HepG2 (cell line): ENCODE results near the gene AHCTF1. TPM values are rescaled to one million over a fixed set of nuclear protein-coding genes. Genes with fewer than 3 reads are reported as not detected.

Experiments used
- CENPBD1 ChIP-seq: sonication (generic); formaldehyde crosslinking; IDR thresholded peaks from 2 replicates; pipeline ENCODE4 v1.8.0; 2022; ENCODE audit warnings: missing genetic modification reagents, low read depth, mild to moderate bottlenecking, borderline replicate concordance
- EP300 ChIP-seq, 3 experiments: sonication (generic) in 1 of 3; formaldehyde crosslinking in 1 of 3; IDR thresholded peaks; 2 replicates each; pipeline versions ENCODE4 v1.5.1 to v1.6.1; 2011 to 2020; ENCODE audit warnings: low read depth in 2 of 3, low read length in 2 of 3, borderline replicate concordance in 1 of 3, improper control_type of control experiment in 1 of 3, mild to moderate bottlenecking in 1 of 3, missing genetic modification reagents in 1 of 3, moderate library complexity in 1 of 3
- IRX3 ChIP-seq: sonication (generic); formaldehyde crosslinking; IDR thresholded peaks from 2 replicates; pipeline ENCODE4 v1.8.1; 2023; ENCODE audit warnings: mild to moderate bottlenecking, low read depth, missing genetic modification reagents, borderline replicate concordance
- KDM5B ChIP-seq: sonication (generic); formaldehyde crosslinking; IDR thresholded peaks from 2 replicates; pipeline ENCODE4 v1.4.0; 2020; ENCODE audit warnings: missing genetic modification reagents, mild to moderate bottlenecking, borderline replicate concordance
- MAFK ChIP-seq, 2 experiments: IDR thresholded peaks in 1 of 2; conservative IDR thresholded peaks in 1 of 2; 2 replicates each; pipeline ENCODE4 v1.6.1; 2011; ENCODE audit warnings: improper control_type of control experiment in 2 of 2, low read length in 2 of 2
- RARA ChIP-seq: IDR thresholded peaks from 2 replicates; pipeline ENCODE4 v1.6.1; 2016; ENCODE audit warnings: missing genetic modification reagents, missing compliant biosample characterization
- RXRB ChIP-seq: IDR thresholded peaks from 2 replicates; pipeline ENCODE4 v1.6.1; 2016; ENCODE audit warnings: borderline replicate concordance, missing genetic modification reagents, missing compliant biosample characterization
- TBL1XR1 ChIP-seq: fragments of 150-350 bp; IDR thresholded peaks from 2 replicates; pipeline ENCODE4 v1.6.1; 2014; ENCODE audit warnings: borderline replicate concordance, low read length; ENCODE audit not compliant: partially characterized antibody
- TEAD3 ChIP-seq: optimal IDR thresholded peaks from 2 replicates; pipeline ENCODE3; 2016; ENCODE audit warnings: borderline replicate concordance
- YEATS2 ChIP-seq: sonication (generic); formaldehyde crosslinking; IDR thresholded peaks from 2 replicates; pipeline ENCODE4 v1.4.0; 2020; ENCODE audit warnings: missing genetic modification reagents, borderline replicate concordance
- ZBED4 ChIP-seq: sonication (generic); formaldehyde crosslinking; IDR thresholded peaks from 2 replicates; pipeline ENCODE4 v1.4.0; 2020; ENCODE audit warnings: missing genetic modification reagents, borderline replicate concordance
- ZEB1 ChIP-seq: IDR thresholded peaks from 2 replicates; pipeline ENCODE4 v1.6.1; 2012; ENCODE audit warnings: mild to moderate bottlenecking, low read depth, inconsistent platforms; ENCODE audit not compliant: insufficient replicate concordance
- ZNF20 ChIP-seq: sonication (generic); formaldehyde crosslinking; IDR thresholded peaks from 2 replicates; pipeline ENCODE4 v1.4.0; 2020; ENCODE audit warnings: mild to moderate bottlenecking, moderate library complexity, missing genetic modification reagents
- ZNF614 ChIP-seq: IDR thresholded peaks from 2 replicates; pipeline ENCODE4 v1.6.1; 2018; ENCODE audit warnings: missing biosample characterization, missing genetic modification reagents, inconsistent platforms, borderline replicate concordance
- ZNF792 ChIP-seq: IDR thresholded peaks from 2 replicates; pipeline ENCODE4 v1.6.1; 2016
- polyA plus RNA-seq, 8 experiments: library from polyadenylated mRNA; depleted of rRNA in 3 of 8; stranded (reverse) in 7 of 8; unstranded in 1 of 8; fragments of >200 nt; fragmentation: Illumina TruSeq in 4 of 8; extraction: Trizol in 4 of 8; gene quantifications; 2 replicates each; pipeline versions ENCODE4 v1.2.1 to v1.2.3, GENCODE V29; 2011 to 2016; ENCODE audit warnings: low read depth in 4 of 8, missing spikeins in 1 of 8, mixed read lengths in 1 of 8; ENCODE audit not compliant: insufficient read depth in 1 of 8
- total RNA-seq, 5 experiments: library from RNA; depleted of rRNA; stranded (reverse); fragments of >200 nt; fragmentation: Illumina TruSeq; extraction: Trizol; gene quantifications; 2 replicates each; pipeline ENCODE4 v1.2.3, GENCODE V29; 2016; ENCODE audit warnings: low read depth in 1 of 5
- TF ChIP-seq, protein P1 (sequence below): sonication (generic); formaldehyde crosslinking; IDR thresholded peaks from 2 replicates; pipeline ENCODE4 v1.5.1; 2020; ENCODE audit warnings: mild to moderate bottlenecking, missing genetic modification reagents, borderline replicate concordance
- TF ChIP-seq, protein P2 (sequence below): IDR thresholded peaks from 2 replicates; pipeline ENCODE4 v1.6.1; 2016; ENCODE audit warnings: missing compliant biosample characterization, missing genetic modification reagents, borderline replicate concordance

Gene AHCTF1
- total and polyA plus RNA-seq, 2 of the 13 experiments (the other 11 are each of a cell fraction or from before 2014, with no cell fraction given): 16.6 to 45.9 TPM

GRCh38 chr1:246947255-246947654 lies 15.5 kb upstream of the AHCTF1 start (continued):
- TF ChIP-seq TBL1XR1 (no peak), KDM5B (CRISPR knock-in tag) (no peak), ZNF792 (CRISPR knock-in tag) (0 out of 2 replicates have a peak, but pooled peaks have one; percentile 35), RARA (peak; percentile 44), RXRB (CRISPR knock-in tag) (peak; percentile 69; the same call in 1 of the 2 replicates), MAFK (conservative IDR thresholded peaks at IDR 0.05 in 1 of 2, IDR thresholded peaks at IDR 0.05 in 1 of 2; ENCODE audit: low read length in 2 of 2) (peak; percentile 93 to 98), IRX3 (CRISPR knock-in tag) (no peak), ZEB1 (no peak), TEAD3 (CRISPR knock-in tag) (peak; percentile 62), ZNF20 (no peak), CENPBD1 (CRISPR knock-in tag) (no peak), EP300 (IDR thresholded peaks at IDR 0.05; ENCODE audit: low read depth in 2 of 2, low read length in 2 of 2) (0 out of 4 replicates have a peak, but pooled peaks of 1 of the 2 experiments have one; percentile 13), EP300 (CRISPR knock-in tag; IDR thresholded peaks at IDR 0.05; ENCODE audit: borderline replicate concordance) (no peak), YEATS2 (CRISPR knock-in tag) (peak; percentile 35; the same call in 1 of the 2 replicates), ZNF614 (CRISPR knock-in tag) (peak; percentile 82; the same call in 1 of the 2 replicates), ZBED4 (CRISPR knock-in tag) (no peak)
- TF ChIP-seq, protein P1, sequence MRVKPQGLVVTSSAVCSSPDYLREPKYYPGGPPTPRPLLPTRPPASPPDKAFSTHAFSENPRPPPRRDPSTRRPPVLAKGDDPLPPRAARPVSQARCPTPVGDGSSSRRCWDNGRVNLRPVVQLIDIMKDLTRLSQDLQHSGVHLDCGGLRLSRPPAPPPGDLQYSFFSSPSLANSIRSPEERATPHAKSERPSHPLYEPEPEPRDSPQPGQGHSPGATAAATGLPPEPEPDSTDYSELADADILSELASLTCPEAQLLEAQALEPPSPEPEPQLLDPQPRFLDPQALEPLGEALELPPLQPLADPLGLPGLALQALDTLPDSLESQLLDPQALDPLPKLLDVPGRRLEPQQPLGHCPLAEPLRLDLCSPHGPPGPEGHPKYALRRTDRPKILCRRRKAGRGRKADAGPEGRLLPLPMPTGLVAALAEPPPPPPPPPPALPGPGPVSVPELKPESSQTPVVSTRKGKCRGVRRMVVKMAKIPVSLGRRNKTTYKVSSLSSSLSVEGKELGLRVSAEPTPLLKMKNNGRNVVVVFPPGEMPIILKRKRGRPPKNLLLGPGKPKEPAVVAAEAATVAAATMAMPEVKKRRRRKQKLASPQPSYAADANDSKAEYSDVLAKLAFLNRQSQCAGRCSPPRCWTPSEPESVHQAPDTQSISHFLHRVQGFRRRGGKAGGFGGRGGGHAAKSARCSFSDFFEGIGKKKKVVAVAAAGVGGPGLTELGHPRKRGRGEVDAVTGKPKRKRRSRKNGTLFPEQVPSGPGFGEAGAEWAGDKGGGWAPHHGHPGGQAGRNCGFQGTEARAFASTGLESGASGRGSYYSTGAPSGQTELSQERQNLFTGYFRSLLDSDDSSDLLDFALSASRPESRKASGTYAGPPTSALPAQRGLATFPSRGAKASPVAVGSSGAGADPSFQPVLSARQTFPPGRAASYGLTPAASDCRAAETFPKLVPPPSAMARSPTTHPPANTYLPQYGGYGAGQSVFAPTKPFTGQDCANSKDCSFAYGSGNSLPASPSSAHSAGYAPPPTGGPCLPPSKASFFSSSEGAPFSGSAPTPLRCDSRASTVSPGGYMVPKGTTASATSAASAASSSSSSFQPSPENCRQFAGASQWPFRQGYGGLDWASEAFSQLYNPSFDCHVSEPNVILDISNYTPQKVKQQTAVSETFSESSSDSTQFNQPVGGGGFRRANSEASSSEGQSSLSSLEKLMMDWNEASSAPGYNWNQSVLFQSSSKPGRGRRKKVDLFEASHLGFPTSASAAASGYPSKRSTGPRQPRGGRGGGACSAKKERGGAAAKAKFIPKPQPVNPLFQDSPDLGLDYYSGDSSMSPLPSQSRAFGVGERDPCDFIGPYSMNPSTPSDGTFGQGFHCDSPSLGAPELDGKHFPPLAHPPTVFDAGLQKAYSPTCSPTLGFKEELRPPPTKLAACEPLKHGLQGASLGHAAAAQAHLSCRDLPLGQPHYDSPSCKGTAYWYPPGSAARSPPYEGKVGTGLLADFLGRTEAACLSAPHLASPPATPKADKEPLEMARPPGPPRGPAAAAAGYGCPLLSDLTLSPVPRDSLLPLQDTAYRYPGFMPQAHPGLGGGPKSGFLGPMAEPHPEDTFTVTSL: peak; percentile 64; the same call in 1 of the 2 replicates
- TF ChIP-seq, protein P2, sequence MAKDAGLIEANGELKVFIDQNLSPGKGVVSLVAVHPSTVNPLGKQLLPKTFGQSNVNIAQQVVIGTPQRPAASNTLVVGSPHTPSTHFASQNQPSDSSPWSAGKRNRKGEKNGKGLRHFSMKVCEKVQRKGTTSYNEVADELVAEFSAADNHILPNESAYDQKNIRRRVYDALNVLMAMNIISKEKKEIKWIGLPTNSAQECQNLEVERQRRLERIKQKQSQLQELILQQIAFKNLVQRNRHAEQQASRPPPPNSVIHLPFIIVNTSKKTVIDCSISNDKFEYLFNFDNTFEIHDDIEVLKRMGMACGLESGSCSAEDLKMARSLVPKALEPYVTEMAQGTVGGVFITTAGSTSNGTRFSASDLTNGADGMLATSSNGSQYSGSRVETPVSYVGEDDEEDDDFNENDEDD (CRISPR knock-in tag): 0 out of 2 replicates have a peak, but pooled peaks have one; percentile 32
